Left colon (tissue), 2 donors: ENCODE measurements around the gene LRIT2. TPM values are rescaled to one million over a fixed set of nuclear protein-coding genes. Genes with fewer than 3 reads are reported as not detected.
"Not testable (repeated sequence)": the region's sequence is repeated elsewhere in the genome, so short reads cannot be mapped to it uniquely, and the experiment has no call there.

ENCODE experiments used
- ATAC-seq: fragments of 200-7000 bp; cut with Tn5 transposase; one replicate; pipeline ENCODE4 v1.9.1; 2020; ENCODE audit warnings: mild to moderate bottlenecking, moderate library complexity
- DNase-seq, 2 donors: peaks; one replicate each; pipeline ENCODE4 v3.0.0-alpha.2; 2020
- intact Hi-C, 2 donors: fragments of 100-400 bp; cut with DNase I in 1 of 2; cut with micrococcal nuclease in 1 of 2; formaldehyde crosslinking; loops; one replicate each; pipeline versions ENCODE4 v1.11.2 to v1.14.0; 2022; cut with DNase I, micrococcal nuclease
- total RNA-seq, 2 donors: library from RNA; stranded (reverse); fragmentation: NEBNext Ultra II Directional; extraction: Animal tissue kit (Norgen Biotek cat#: 25700); gene quantifications; one replicate each; pipeline ENCODE4 v1.2.1, GENCODE V29; 2021
- donor health status: DM: no; HTN: no; CAD: no.
- donor health status: DM: yes; HTN: yes; CAD: no.

Gene LRIT2
- total RNA-seq, 2 donors from 2014 or later: not detected

- ATAC-seq (peak; percentile 12), DNase-seq (peak in 1 of 2 donors; percentile 28)
- intact Hi-C loops: no loop called here
Observed at GRCh38 chr10:84195044-84195830, 30.1 kb downstream of the LRIT2 start.

DNA sequence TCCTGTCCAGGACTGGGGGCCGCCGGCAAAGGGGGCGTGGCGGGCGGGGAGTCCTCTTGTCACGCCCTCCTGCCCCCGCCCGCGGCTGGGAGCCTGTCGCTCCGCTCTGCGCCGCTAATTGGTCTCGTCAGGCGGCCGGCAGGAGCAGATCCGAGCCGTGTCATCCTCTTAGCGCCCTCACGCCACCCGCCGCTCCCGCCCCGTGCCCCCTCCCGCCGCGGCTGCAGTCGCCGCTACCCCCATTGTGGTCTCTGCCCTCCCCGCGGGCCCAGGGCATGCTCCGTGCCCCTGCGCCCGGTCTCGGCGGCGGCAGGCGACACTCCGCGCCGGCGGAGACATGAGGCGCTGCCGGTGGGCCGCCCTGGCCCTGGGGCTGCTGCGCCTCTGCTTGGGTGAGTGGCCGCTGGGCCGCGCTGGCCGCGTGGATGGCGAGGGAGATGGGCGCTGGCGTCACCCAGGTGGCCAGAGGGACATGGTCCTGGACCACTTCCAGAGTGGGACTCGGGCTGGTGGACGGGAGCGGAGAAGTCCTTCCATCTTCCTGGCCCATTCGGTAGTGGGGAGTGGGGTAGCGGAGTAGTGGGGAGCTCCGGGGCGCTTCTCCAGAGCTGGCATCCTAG is 30.8 kb downstream of the LRIT2 start, which contains the start of gene CDHR1:
TSS of gene CDHR1 (plus strand) at position 114 of the 620 bp plus-strand sequence. CDS start at position 338, 224 bp downstream.
- intact Hi-C loops: no loop called here
- peak; percentile 80 for DNase-seq
- peak; percentile 40 for ATAC-seq

DNA sequence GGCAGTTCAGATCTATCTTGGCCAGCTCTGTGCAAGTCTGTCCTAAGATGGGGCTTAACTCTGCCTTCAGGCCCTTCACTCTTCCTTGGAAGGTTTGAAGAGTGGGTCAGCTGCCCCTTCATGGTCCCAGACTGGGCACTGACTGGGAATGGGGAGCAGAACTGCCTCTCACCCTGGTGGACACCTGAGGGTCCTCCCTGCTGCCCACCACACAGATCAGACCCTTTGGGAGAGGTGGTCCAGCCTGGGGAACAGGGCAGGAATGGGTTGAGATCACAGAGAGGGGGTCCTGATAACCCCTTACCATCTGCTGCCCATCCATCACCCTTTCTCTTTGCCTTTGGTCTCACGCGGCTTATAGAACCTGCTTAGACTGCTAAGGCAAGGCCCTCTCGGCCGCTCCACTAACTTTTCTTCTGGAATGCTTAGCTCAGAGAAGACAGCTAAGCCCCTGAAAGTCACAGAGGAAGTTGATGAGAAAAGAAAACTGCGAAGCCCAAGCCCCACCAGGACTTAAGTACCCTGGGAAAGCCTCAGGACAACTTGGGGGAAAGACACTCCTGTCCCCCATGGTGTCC is 31.4 kb downstream of the LRIT2 start:
- intact Hi-C loops: no loop called here
- ATAC-seq (no peak), DNase-seq (peak in 1 of 2 donors; percentile 24)

GRCh38 chr10:84193327-84193726 is 32.0 kb downstream of the LRIT2 start:
- ATAC-seq (no peak), DNase-seq (peak in 1 of 2 donors; percentile 22)
- intact Hi-C loops: no loop called here

- DNase-seq (peak in 1 of 2 donors; percentile 14), ATAC-seq (no peak)
- intact Hi-C loops: no loop called here
Observed at GRCh38 chr10:84191106-84191505, 34.2 kb downstream of the LRIT2 start.

DNA sequence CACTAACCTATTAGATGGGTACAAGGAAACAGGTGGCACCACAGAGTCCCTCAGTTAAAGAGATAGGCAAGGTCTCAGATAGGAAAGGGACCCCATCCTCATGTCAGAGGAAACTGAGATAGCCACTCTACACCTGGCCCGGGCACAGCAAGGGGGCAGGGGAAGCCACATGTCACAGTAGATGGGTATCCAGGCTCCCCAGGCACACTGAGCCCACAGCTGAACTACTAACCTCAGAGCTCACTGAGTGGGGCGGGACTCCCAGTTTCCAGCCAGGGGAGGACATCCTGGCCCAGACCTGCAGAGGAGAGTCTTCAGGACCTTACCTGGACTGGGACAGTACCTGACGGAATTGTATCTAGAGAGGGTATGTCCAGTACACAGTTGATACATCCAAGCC is 34.7 kb downstream of the LRIT2 start:
- DNase-seq (no peak), ATAC-seq (no peak)
- intact Hi-C loops: no loop called here

DNA sequence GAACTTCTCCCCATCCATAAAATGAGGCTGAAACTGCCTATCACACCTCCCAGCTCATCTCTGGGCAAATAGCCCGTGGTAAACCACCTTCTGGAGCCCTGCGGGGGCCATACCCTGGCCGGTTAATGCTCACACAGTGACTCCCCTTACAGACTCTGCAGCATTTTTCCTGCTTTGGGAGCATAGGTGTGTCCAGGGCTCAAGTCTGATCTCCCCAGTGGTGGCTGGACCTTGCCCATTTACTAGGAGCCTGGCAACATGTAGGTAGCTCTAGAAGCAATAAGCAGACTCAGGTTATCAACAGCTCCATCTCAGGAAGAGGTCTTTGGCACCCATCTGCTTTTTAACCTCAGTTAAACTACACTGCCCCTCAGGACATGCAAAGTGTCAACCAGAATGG is 36.5 kb downstream of the LRIT2 start:
- intact Hi-C loops: no loop called here
- ATAC-seq: peak; percentile 70

DNA sequence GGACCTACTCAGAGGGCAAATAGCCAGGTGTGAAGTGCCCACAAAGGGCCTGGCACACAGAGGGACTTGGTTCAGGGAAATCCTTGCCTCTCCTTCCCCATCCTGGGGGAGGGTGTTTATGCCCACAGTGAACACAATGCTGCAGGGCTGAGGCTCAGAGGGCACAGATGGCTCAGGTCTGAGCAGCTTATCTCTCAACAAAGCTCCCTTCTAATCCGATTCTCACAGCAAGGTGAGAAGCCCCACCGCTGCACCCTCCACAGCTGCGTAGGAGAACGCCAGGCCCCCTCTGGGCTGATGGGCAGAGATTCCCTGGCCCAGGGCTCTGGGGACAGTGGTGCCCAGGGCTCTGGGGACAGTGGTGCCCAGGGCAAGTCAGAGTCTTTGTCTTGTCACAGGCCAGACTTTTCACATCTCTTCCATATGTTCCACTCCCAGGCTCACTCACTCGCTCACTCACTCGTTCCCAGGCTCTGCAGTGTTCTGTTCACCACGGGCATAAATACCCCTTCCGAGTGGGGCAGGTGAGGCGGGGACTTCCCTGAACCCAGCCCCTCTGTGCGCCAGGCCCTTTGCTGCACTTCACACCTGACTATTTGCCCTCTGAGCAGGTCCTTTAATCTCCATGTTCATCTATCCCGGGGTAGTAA is 39.7 kb downstream of the LRIT2 start:
- intact Hi-C loops: no loop called here

More for the DNA sequence above, 36.5 kb downstream of the LRIT2 start:
- DNase-seq: peak in 1 of 2 donors; percentile 46

DNA sequence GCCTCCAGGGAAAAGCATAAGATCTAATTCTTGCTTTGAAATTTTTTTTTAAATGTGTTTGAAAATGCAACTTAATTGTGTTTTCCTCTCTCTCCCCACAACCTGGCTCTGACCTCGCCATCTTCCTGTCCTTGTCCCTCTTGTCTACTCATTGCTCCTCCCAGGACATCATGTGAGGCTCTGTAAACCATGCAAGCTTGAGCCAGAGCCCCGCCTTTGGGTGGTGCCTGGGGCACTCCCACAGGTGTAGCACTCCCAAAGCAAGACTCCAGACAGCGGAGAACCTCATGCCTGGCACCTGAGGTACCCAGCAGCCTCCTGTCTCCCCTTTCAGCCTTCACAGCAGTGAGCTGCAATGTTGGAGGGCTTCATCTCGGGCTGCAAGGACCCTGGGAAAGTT is 40.8 kb downstream of the LRIT2 start:
- DNase-seq (peak; percentile 79 to 82), ATAC-seq (peak; percentile 73)
- intact Hi-C loops: no loop called here

More for the DNA sequence above, 39.7 kb downstream of the LRIT2 start:
- DNase-seq: peak in 1 of 2 donors; percentile 18
- no peak for ATAC-seq

DNA sequence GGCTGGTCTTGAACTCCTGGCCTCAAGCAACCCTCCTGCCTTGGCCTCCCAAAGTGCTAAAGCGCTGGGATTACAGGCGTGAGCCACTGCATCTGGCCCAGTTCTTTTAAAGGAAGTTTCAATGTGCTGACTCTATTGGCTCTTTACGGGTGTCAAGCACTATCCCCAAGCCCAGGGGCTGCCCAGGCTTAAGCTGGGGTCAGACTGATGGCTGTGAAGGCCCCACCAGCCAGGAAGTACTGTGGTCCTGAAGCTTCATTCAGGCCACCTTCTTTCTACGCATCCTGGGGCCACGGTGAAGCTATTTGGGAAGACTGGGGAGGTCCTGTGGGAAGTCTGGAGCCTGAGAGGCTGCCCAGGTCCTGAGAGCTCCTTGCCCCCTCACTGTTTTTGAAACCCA is 43.7 kb downstream of the LRIT2 start:
- DNase-seq (no peak), ATAC-seq (no peak)
- intact Hi-C loops: no loop called here

DNA sequence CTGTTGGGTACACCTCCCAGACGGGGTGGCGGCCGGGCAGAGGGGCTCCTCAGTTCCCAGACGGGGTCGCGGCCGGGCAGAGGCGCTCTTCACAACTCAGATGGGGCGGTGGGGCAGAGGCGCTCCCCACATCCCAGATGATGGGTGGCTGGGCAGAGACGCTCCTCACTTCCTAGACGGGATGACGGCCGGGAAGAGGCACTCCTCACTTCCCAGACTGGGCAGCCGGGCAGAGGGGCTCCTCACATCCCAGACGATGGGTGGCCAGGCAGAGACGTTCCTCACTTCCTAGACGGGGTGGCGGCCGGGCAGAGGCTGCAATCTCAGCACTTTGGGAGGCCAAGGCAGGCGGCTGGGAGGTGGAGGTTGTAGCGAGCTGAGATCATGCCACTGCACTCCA is 45.0 kb downstream of the LRIT2 start:
- intact Hi-C loops, DNase-seq, ATAC-seq: not testable (repeated sequence)

- ATAC-seq (peak; percentile 59), DNase-seq (peak in 1 of 2 donors; percentile 62)
- intact Hi-C loops: no loop called here
Observed at GRCh38 chr10:84179059-84179710, 46.2 kb downstream of the LRIT2 start.

DNA sequence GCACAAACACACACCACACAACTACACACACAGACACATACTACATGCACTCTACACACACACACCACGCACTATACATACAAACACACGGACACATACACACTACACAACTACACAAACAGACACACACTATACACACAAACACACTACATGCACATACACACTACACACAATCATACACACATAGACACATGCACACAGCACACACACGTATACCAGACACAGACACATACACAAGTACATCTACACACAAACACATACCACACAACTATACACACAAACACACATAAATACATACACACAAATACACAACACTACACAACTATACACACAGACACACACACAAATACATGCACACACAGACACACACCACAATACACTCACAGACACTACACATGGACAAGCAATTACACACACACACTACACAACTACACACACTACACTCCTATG is 47.2 kb downstream of the LRIT2 start:
- ATAC-seq (no peak), DNase-seq (no peak)
- intact Hi-C loops: no loop called here

GRCh38 chr10:84177541-84178141 is 47.7 kb downstream of the LRIT2 start:
- intact Hi-C loops: no loop called here
- no peak for DNase-seq
- no peak for ATAC-seq

DNA sequence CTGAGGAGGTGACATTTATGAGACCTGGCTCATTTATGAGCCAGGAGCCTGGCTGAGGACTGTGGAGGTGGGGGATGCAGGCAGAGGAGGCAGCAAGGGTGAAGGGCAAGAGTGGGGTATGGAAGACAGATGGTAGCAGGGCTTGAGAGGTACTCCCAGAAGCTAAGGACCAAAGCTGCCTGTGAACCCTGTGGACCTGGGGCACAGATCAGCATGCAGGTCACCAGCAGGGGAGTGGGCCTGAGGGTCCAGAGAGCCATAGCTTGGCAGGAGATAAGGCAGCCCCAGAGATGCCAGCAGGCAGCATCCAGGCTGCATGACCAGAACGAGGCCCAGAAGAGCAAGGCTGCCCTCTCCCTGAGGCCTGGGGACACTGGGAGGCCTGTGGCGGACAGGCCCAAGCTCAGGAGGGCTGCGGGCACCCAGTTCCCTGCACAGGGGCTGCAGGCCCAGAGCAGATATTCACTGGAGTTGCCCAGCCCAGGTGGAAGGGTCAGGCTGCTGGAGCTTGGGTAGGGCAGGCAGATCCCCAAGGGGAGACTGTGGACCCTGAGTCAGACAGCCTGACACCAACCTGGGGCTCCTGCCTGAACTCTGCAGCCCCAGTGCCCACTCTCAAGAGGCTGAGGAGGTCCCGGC is 48.4 kb downstream of the LRIT2 start:
- intact Hi-C loops: no loop called here
- ATAC-seq (no peak), DNase-seq (no peak)

- intact Hi-C loops: no loop called here
- DNase-seq (no peak), ATAC-seq (no peak)
Observed at GRCh38 chr10:84176351-84176750, 49.0 kb downstream of the LRIT2 start.

GRCh38 chr10:84175436-84175835 is 49.9 kb downstream of the LRIT2 start:
- DNase-seq (no peak), ATAC-seq (no peak)
- intact Hi-C loops: no loop called here

- ATAC-seq: peak; percentile 80
- peak; percentile 64 to 80 for DNase-seq
- intact Hi-C loops: no loop called here
Observed at GRCh38 chr10:84173501-84173929, 51.8 kb downstream of the LRIT2 start, which contains the start of gene GPR15LG. TSS of gene GPR15LG (plus strand) at chr10:84173801. CDS start at chr10:84173852, 51 bp downstream.
